Activated CD8-positive, alpha-beta memory T cell treated with anti-CD3 and anti-CD28 coated beads, Interleukin-2, amount 10 ng/mL, durations not matched to agents 7 days and 5 days (primary cell): Measurements from ENCODE around the gene MRPL12. TPM values are rescaled to one million over a fixed set of nuclear protein-coding genes. Genes with fewer than 3 reads are reported as not detected.
"Not testable (repeated sequence)": the region's sequence is repeated elsewhere in the genome, so short reads cannot be mapped to it uniquely, and the experiment has no call there.

Source experiments
- ATAC-seq: fragments of 150-1000 bp; cut with Tn5 transposase; one replicate; pipeline ENCODE4 v1.10.0; 2021; ENCODE audit warnings: moderate library complexity
- CTCF ChIA-PET: fragments of 350-600 bp; sonication (Branson Sonifier 250); formaldehyde crosslinking; loops from one replicate; lab custom pipeline; 2021; ENCODE audit warnings: antibody characterized with exemption; lab: Charles Lee
- DNase-seq: peaks from one replicate; pipeline ENCODE4 v3.0.0-alpha.2; 2020
- H3K27ac Mint-ChIP-seq: one replicate; pipeline ENCODE4 v1.8.0; 2021; ENCODE audit warnings: mild to moderate bottlenecking, mixed read lengths
- H3K27me3 Mint-ChIP-seq: one replicate; pipeline ENCODE4 v1.8.0; 2021; ENCODE audit warnings: mixed read lengths
- H3K36me3 Mint-ChIP-seq: one replicate; pipeline ENCODE4 v1.8.0; 2021; ENCODE audit warnings: mild to moderate bottlenecking, mixed read lengths
- H3K4me1 Mint-ChIP-seq: one replicate; pipeline ENCODE4 v1.8.0; 2021; ENCODE audit warnings: mixed read lengths
- H3K4me3 Mint-ChIP-seq: one replicate; pipeline ENCODE4 v1.8.0; 2021; ENCODE audit warnings: mild to moderate bottlenecking, moderate library complexity, mixed read lengths
- H3K9me3 Mint-ChIP-seq: one replicate; pipeline ENCODE4 v1.8.0; 2022; ENCODE audit warnings: low read depth, mixed read lengths
- total RNA-seq, 2 experiments: library from RNA; stranded (reverse); gene quantifications; one replicate each; pipeline ENCODE4 v1.2.3, GENCODE V29; 2021

The MRPL12 gene
- total RNA-seq, 2 experiments from 2014 or later = 102 to 126 TPM

DNA sequence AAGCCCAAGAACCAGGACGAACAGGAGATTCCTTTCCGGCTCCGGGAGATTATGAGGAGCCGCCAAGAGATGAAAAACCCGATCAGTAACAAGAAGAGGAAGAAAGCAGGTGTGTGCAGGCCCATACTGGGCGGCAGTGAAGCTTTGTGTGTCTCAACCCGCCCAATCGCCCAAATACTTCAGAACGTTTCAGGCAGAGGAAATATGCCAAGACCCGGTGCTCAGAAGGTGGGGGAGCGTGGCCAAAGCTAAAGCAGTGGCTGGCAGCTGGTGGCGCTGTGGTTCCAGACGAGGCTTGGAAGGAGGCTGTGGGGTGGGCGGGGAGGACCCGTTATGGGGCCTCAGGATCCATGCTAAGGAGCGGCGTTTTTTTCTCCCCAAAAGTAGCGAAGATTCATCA lies 35.4 kb upstream of the MRPL12 start:
- ATAC-seq (no peak), DNase-seq (no peak)
- H3K9me3 Mint-ChIP-seq = no peaks in the 10 kb centered on the region
- CTCF ChIA-PET = interaction anchor here (2.1 kb wide), 1 partner anchor 16 kb away, joined by 6 read pairs; the partner anchor contains the start of genes ARL16 and HGS
- H3K4me1 Mint-ChIP-seq = peaks cover 55% of the 10 kb centered on the region
- peak overlapping the region; percentile 89 for H3K4me3 Mint-ChIP-seq
- H3K27me3 Mint-ChIP-seq = no peaks in the 10 kb centered on the region
- H3K27ac Mint-ChIP-seq = peak overlapping the region; percentile 87
- peaks cover 56% of the 10 kb centered on the region for H3K36me3 Mint-ChIP-seq

DNA sequence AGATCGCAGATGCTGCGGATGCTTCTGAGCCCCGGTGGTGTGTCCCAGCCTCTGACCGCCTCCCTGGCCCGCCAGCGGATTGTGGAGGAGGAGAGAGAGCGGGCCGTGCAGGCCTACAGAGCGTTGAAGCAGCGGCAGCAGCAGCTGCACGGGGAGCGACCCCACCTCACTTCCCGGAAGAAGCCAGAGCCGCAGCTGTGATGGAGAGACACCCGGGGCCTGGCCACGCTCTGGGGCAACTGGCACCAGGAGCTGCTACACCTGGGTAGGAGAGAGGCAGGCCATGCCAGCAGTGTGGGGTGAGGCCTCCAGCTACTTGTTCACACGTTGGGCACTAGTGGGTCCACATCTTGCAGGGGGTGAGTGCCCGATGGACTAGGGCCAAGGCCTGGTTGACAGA lies 30.7 kb upstream of the MRPL12 start:
- Mint-ChIP-seq H3K36me3 (peaks cover 39% of the 10 kb centered on the region), H3K9me3 (no peaks in the 10 kb centered on the region), H3K4me3 (no peak overlapping the region), H3K27ac (no peak overlapping the region), H3K4me1 (peaks cover 22% of the 10 kb centered on the region), H3K27me3 (no peaks in the 10 kb centered on the region)
- DNase-seq (no peak), ATAC-seq (no peak)
- CTCF ChIA-PET = no interaction called here

DNA sequence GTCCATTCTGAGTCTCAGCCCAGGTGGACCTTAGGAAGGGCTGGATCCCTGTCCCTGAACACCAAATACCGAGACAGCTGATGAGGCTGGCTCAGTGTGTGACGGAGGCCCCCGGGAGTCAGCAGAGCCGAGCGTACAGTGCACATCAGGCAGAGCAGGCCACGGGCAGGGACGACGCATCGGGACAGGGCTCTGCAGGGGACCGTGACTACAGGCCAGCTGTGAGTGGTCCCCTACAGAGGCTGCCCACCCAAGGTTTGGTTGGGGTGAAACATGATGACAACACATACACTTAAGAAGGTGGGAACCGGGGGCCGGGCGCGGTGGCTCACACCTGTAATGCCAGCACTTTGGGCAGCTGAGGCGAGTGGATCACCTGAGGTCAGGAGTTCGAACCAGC lies 30.2 kb upstream of the MRPL12 start:
- no peak overlapping the region for H3K27ac Mint-ChIP-seq
- H3K4me1 Mint-ChIP-seq = peaks cover 18% of the 10 kb centered on the region
- no peaks in the 10 kb centered on the region for H3K27me3 Mint-ChIP-seq
- peaks cover 35% of the 10 kb centered on the region for H3K36me3 Mint-ChIP-seq
- no peak for ATAC-seq
- CTCF ChIA-PET = no interaction called here
- DNase-seq = no peak
- H3K4me3 Mint-ChIP-seq = no peak overlapping the region
- H3K9me3 Mint-ChIP-seq = no peaks in the 10 kb centered on the region

DNA sequence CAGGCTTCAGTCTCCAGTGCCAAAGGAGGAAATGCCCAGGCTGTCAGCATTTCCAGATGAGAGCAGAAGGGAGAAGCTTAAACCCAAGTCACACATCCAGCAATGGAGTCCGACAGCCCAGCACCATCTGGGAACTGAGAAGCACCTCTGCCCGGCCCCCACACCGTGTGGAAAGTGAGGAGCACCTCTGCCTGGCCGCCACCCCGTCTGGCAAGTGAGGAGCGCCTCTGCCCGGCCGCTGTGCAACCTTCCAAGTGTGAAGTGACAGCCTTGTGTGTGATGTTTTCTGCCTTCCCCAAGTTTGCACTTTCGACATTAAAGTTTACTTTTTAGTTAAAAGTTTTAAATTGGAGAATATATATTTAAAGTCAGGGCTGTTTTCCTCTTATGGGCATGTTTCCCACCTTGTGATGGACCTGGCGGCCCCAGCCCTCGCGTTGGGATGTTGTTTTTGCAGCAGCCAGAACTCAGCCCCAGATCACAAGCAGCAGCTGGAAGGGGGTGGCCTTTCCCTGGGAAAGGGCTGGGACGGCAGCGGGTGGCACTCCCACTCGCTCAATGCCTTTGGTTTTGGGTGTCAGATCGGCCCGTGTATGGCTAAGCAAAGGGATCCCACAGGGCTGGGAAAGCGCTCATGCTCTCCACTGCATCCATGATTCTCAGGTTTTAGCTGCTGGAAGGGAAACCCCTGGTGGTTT lies 29.5 kb upstream of the MRPL12 start:
- ATAC-seq = no peak
- no peak for DNase-seq
- no peak overlapping the region for H3K4me3 Mint-ChIP-seq
- peaks cover 10% of the 10 kb centered on the region for H3K4me1 Mint-ChIP-seq
- no peaks in the 10 kb centered on the region for H3K9me3 Mint-ChIP-seq
- H3K36me3 Mint-ChIP-seq = peaks cover 29% of the 10 kb centered on the region
- CTCF ChIA-PET = interaction anchor here (1.0 kb wide), 1 partner anchor 38 kb away, joined by 3 read pairs; no protein-coding TSS in a partner anchor
- H3K27me3 Mint-ChIP-seq = no peaks in the 10 kb centered on the region
- H3K27ac Mint-ChIP-seq = no peak overlapping the region

DNA sequence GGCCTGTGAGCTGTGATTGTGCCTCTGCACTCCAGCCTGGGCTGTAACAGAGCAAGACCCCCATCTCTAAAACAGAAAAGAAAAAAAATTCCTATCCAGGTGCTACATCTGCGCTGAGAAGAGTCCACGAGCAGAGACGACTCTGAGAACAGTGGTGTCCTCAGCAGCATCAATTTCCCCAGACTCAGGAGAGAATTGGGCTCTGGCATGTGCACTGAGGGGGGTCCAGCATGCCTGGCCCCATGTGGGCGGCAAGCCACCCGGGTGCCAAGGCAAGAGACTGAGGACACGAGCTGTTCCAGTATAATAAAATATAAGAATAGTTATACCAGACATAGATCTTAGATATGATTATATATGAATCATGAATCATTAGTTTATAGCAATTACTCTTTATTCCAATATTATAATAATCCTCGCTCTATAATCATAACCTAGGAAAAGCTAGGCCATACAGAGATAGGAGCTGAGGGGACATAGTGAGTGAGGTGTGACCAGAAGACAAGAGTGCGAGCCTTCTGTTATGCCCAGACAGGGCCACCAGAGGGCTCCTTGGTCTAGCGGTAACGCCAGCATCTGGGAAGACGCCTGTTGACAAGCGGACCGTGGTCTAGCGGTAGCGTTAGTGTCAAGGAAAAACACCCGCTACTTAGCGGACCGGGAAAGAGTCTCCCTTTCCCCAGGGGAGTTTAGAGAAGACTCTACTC lies 27.5 kb upstream of the MRPL12 start:
- peaks cover 20% of the 10 kb centered on the region for H3K36me3 Mint-ChIP-seq
- ATAC-seq, H3K27me3 Mint-ChIP-seq, H3K27ac Mint-ChIP-seq, H3K4me3 Mint-ChIP-seq, H3K9me3 Mint-ChIP-seq, H3K4me1 Mint-ChIP-seq: not testable (repeated sequence)
- DNase-seq = peak; percentile 55
- CTCF ChIA-PET = interaction anchor here (0.6 to 2.1 kb wide), 10 partner anchors 9 to 1102 kb away, joined by 3 to 7 read pairs (median 4); partner anchors contain the start of gene MRPL12

DNA sequence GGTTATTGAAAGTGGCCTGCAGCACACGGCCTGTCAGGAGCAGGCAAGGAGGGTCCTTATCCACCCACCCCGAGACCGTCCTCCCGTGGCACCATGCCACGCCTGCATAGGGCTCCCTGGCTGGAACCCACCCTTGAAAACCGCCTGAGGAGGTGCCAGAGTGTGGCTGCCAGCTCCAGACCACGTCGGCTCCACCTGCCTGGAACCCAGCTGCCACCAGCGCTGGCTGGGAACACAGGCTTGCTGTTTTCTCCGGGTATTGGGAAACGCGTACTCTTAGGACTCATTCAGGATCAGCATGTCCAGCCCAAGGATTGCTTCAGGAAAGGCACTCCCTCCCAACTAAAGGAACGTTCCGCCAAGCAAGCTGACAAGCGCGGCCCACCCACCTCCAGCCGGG lies 26.3 kb upstream of the MRPL12 start:
- Mint-ChIP-seq H3K9me3 (no peaks in the 10 kb centered on the region), H3K27ac (no peak overlapping the region), H3K4me3 (no peak overlapping the region), H3K4me1 (peaks cover 4% of the 10 kb centered on the region), H3K36me3 (peaks cover 13% of the 10 kb centered on the region), H3K27me3 (no peaks in the 10 kb centered on the region)
- DNase-seq = no peak
- ATAC-seq = no peak
- CTCF ChIA-PET = interaction anchor here (1.4 to 2.1 kb wide), 2 partner anchors 9 to 25 kb away, joined by 5 to 7 read pairs; partner anchors contain the start of gene MRPL12

DNA sequence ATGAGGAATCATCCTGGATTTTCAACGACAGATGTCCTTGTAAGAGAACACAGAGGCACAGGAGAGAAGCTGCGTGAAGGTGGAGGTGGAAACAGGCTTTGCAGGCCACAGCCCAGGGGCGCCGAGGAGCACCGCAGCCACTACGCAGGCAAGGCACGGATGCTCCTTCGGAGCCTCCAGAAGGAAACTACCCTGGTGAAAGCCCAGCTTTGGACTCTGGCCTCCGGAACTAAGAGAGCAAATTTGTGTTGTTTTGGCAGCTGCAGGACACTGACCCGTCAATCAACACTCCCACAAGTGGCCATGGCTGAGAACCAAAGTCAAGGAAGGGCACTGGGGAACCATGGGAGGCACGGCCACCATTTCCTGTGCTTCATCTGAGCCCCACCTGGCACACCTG lies 23.0 kb upstream of the MRPL12 start:
- H3K9me3 Mint-ChIP-seq = no peaks in the 10 kb centered on the region
- no peak overlapping the region for H3K4me3 Mint-ChIP-seq
- no peaks in the 10 kb centered on the region for H3K27me3 Mint-ChIP-seq
- peaks cover 1% of the 10 kb centered on the region for H3K36me3 Mint-ChIP-seq
- CTCF ChIA-PET = no interaction called here
- peaks cover 20% of the 10 kb centered on the region for H3K4me1 Mint-ChIP-seq
- DNase-seq = no peak
- no peak for ATAC-seq
- no peak overlapping the region for H3K27ac Mint-ChIP-seq

DNA sequence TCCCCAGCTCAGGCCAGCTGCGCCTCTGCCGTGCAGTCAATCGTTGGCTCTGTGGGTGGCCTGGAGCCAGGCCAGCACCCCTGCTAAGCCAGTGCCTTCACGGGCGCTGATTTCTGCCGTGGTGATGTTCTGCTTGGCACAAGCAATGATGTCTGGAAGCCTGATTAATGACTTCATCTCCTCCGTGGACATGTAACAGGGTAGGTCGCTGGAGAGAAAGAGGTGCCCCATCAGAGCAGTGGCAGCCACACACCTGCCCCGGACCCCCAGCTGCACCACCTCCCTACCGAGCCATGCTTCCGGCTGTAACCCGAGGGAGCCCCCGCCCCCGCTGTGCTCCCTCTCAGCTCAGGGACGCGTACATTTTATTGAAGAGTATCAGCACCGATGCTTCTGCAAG lies 21.5 kb upstream of the MRPL12 start:
- no peak for DNase-seq
- peaks cover 32% of the 10 kb centered on the region for H3K4me1 Mint-ChIP-seq
- no peaks in the 10 kb centered on the region for H3K27me3 Mint-ChIP-seq
- no peaks in the 10 kb centered on the region for H3K9me3 Mint-ChIP-seq
- no peak overlapping the region for H3K4me3 Mint-ChIP-seq
- CTCF ChIA-PET = interaction anchor here (2.3 kb wide), 1 partner anchor 16 kb away, joined by 7 read pairs; the partner anchor contains the start of genes CCDC137 and OXLD1
- ATAC-seq = no peak
- peaks cover 10% of the 10 kb centered on the region for H3K36me3 Mint-ChIP-seq
- H3K27ac Mint-ChIP-seq = no peak overlapping the region

DNA sequence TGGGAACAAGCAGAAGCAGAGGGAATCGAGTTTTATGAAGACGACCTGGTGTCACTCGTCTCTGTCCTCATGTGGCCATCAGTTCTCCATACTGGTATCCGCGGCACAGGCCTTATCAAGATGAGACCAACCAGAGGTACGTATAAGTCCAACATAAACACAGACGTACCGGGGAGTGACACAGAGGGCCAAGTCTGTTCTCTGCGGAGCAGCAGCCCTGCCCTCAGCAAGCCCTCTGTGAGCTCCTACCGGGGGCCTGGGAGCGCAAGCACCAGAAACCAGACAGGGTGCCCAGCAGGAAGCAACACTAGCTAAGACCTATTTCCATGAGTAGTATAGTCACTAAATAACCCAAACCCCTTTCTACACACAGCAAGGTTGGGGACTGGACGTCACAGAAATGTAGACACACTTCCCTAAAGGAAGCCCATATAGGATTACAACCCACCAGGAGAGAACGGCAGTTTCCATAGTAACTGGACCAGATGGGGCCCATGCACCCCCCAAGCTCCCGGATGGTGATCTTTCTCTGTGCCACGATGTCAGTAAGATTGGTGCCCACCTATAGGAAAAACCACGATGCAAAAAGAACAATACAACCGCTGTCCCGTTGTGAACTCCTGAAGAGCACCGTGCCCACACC lies 20.5 kb upstream of the MRPL12 start:
- Mint-ChIP-seq H3K9me3 (no peaks in the 10 kb centered on the region), H3K4me1 (peaks cover 32% of the 10 kb centered on the region), H3K4me3 (peak overlapping the region; percentile 81), H3K27me3 (no peaks in the 10 kb centered on the region), H3K36me3 (peaks cover 18% of the 10 kb centered on the region), H3K27ac (peak overlapping the region; percentile 83)
- DNase-seq (no peak), ATAC-seq (no peak)
- CTCF ChIA-PET = interaction anchor here (1.2 to 2.3 kb wide), 6 partner anchors 15 to 31 kb away, joined by 3 to 10 read pairs (median 7); partner anchors contain the start of genes CCDC137, MRPL12 and OXLD1

DNA sequence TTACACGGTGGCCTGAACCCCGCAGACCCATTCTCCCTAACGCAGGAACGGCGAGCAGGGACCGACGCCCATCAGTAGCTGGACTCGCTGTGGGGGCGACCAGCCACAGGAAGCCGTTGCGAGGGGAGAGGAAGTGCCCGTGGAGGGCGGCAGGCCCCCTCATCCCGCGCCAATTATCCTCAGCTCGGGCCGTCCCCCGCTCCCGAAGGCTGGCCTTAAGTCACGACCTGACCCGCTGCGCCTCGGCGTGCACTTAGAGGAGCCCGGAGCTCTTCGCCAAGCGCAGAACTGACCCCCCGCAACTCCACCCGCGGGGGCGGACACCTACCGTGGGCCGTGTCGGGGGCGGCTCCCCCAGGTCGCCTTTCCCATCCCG lies 20.0 kb upstream of the MRPL12 start:
- Mint-ChIP-seq H3K36me3 (peaks cover 18% of the 10 kb centered on the region), H3K4me3 (peak overlapping the region; percentile 81), H3K27me3 (no peaks in the 10 kb centered on the region), H3K9me3 (no peaks in the 10 kb centered on the region), H3K4me1 (peaks cover 32% of the 10 kb centered on the region), H3K27ac (peak overlapping the region; percentile 83)
- no peak for ATAC-seq
- DNase-seq = no peak
- CTCF ChIA-PET = interaction anchor here (0.6 to 2.3 kb wide), 9 partner anchors 15 to 168 kb away, joined by 3 to 10 read pairs (median 6); partner anchors contain the start of genes CCDC137, MRPL12 and OXLD1

DNA sequence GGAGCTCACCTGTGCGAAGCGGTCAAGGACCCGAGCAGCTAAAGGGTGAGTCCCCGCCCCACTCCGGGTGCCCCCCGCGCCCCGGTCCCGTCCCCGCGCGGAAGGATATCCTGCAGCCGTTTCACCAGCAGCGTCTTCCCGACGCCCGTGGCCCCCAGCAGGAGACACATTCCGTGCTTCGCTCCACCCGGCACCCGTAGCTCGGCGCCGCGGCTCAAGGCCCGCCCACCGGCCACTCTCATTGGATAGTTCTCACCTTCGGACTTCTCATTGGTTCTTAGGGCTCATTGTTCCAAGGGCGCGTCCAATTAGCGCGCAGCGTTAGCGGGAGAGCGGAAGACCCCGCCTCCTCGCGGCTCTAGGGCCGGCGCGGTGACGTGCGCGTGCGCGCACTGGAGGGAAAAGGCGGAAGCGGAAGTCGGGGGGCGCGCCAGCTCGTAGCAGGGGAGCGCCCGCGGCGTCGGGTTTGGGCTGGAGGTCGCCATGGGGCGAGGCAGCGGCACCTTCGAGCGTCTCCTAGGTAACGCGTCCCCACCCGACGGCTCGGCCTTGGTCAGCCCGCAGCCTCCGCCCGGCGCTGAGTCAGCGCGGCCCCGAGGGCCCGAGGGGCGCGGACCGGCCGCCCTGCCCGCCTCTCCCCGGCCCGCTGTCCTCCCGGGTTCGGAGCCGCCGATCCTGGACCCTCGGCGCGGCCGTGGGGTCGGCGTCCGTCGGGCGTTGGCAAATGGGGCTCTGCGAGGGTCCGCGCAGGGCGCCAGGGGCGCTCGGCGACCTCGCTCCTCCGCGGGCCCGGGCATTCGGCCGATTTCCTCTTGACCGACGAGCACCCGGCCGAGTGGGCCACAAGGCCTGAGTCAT lies 19.4 kb upstream of the MRPL12 start, which contains the start of the genes ARL16 and HGS:
Gene ARL16, minus strand, starts transcription at position 214 of the 858 bp plus-strand sequence. Its CDS starts 44 bp downstream, at position 170.
Gene HGS, plus strand, starts transcription at position 428 of the 858 bp plus-strand sequence. Its CDS starts 56 bp downstream, at position 484.
- Mint-ChIP-seq H3K9me3 (no peaks in the 10 kb centered on the region), H3K4me1 (peaks cover 32% of the 10 kb centered on the region), H3K27me3 (no peaks in the 10 kb centered on the region), H3K27ac (peak within 1 kb of the TSS; percentile 83), H3K36me3 (peaks cover 18% of the 10 kb centered on the region), H3K4me3 (peak within 1 kb of the TSS; percentile 81)
- DNase-seq = peak; percentile 98
- CTCF ChIA-PET = interaction anchor here (0.6 to 2.3 kb wide), 11 partner anchors 8 to 354 kb away, joined by 3 to 10 read pairs (median 5); partner anchors contain the start of genes CCDC137, DCXR, MRPL12 and OXLD1
- peak; percentile 98 for ATAC-seq

DNA sequence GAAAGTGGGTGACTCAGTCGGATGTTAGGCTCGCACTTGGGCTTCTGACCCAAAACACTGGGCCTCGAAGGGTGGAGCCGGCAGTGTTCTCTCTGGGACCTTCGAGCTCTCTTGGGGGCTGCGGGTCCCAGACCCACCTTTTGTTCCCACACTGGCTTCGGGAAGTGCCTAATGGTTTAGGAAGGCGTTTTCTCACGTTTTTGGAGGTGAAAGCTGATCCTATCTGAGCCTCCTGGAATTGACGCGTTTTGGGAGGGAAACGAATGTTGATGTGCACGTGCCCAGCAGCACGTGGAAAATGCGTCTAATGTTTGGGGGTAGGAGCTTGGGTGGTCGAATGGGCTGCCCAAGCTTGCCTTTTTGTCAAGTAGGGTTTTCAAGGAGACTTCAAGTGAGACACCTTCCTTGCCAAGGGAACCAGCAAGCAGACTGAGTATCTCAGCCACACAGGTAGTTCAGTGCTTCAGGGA lies 18.7 kb upstream of the MRPL12 start:
- Mint-ChIP-seq H3K27me3 (no peaks in the 10 kb centered on the region), H3K36me3 (peaks cover 22% of the 10 kb centered on the region), H3K9me3 (no peaks in the 10 kb centered on the region)

More for the DNA sequence above, 18.7 kb upstream of the MRPL12 start:
- H3K4me3 Mint-ChIP-seq = peak overlapping the region; percentile 81
- peaks cover 32% of the 10 kb centered on the region for H3K4me1 Mint-ChIP-seq
- CTCF ChIA-PET = interaction anchor here (0.7 to 2.2 kb wide), 9 partner anchors 9 to 353 kb away, joined by 3 to 10 read pairs (median 4); partner anchors contain the start of genes DCXR and MRPL12
- peak overlapping the region; percentile 71 for H3K27ac Mint-ChIP-seq
- ATAC-seq = no peak
- no peak for DNase-seq
